ENCODE data around the gene TOLLIP. TPM values are rescaled to one million over a fixed set of nuclear protein-coding genes. Genes with fewer than 3 reads are reported as not detected.
"Not testable (repeated sequence)": the region's sequence is repeated elsewhere in the genome, so short reads cannot be mapped to it uniquely, and the experiment has no call there.

Gene TOLLIP
- total RNA-seq, 1 experiment from 2014 or later: 32.3 TPM

- no peak overlapping the region for H2BK20ac ChIP-seq (ENCODE audit: low read depth, low read length, poor library complexity, severe bottlenecking)
- H3K23ac ChIP-seq (ENCODE audit: insufficient read length, low read depth, low read length): no peak overlapping the region
- H3T11ph ChIP-seq (ENCODE audit: low read length): no peak overlapping the region
- WGBS (ENCODE audit: extremely low coverage, insufficient read length, low lambda C conversion rate): no CpG with 5 or more reads among the region's 14 CpGs
- no peaks in the 10 kb centered on the region for H3K23me2 ChIP-seq (ENCODE audit: insufficient read length, low read depth, low read length, poor library complexity, severe bottlenecking)
- Mint-ChIP-seq H3K36me3 (ENCODE audit: insufficient read depth in 1 of 3, low read depth in 3 of 3) (peaks cover 0 to 3% (median 0%) of the 10 kb centered on the region in 3 experiments; a peak in 2 of 7 replicates), H3K4me3 (no peak overlapping the region), H3K4me1 (peaks cover 3 to 14% of the 10 kb centered on the region in 2 experiments; a peak in 3 of 4 replicates), H3K27ac (peak overlapping the region in 1 of 3 experiments; percentile 40; a peak in 1 of 7 replicates), H3K27me3 (ENCODE audit: low read depth) (peaks cover 15% of the 10 kb centered on the region), H3K9me3 (no peaks in the 10 kb centered on the region; a peak in 2 of 5 replicates)
- no peaks in the 10 kb centered on the region for H3K4me1 ChIP-seq (ENCODE audit: insufficient read depth, low read length)
- H3K27ac ChIP-seq (ENCODE audit: insufficient read length, low read depth, low read length): no peak overlapping the region
- H4K91ac ChIP-seq (ENCODE audit: insufficient read length, low read depth, low read length): no peak overlapping the region
- no peak for TF ChIP-seq CTCF (conservative IDR thresholded peaks at IDR 0.05)
- no peak overlapping the region for H4K5ac ChIP-seq (ENCODE audit: insufficient read length, low read depth, low read length)
- H2BK15ac ChIP-seq (ENCODE audit: low read depth, low read length): no peak overlapping the region
- no peaks in the 10 kb centered on the region for H3K9me3 ChIP-seq (ENCODE audit: control insufficient read depth, low read depth, low read length)
- H3K14ac ChIP-seq (ENCODE audit: insufficient read depth, low read length): no peak overlapping the region
- no peaks in the 10 kb centered on the region for H3K27me3 ChIP-seq (ENCODE audit: insufficient read depth, low read length)
- no peaks in the 10 kb centered on the region for H3K79me1 ChIP-seq (ENCODE audit: insufficient read depth, low read depth, low read length, poor library complexity, severe bottlenecking)
- no peak overlapping the region for H2AK5ac ChIP-seq (ENCODE audit: insufficient read length, low read length)
- H3K56ac ChIP-seq (ENCODE audit: insufficient read length, low read depth, low read length): no peak overlapping the region
- H4K8ac ChIP-seq (replicated peaks; ENCODE audit: insufficient read length, low read depth, low read length): no peak overlapping the region
- H2BK5ac ChIP-seq (ENCODE audit: insufficient read length, low read length): no peak overlapping the region
- H3K9ac ChIP-seq (ENCODE audit: extremely low read depth, insufficient read length, low read length): no peak overlapping the region
- no peaks in the 10 kb centered on the region for H4K20me1 ChIP-seq (ENCODE audit: control insufficient read depth, insufficient read depth, insufficient read length)
- H3K4me2 ChIP-seq (ENCODE audit: insufficient read depth, insufficient read length, low read length): no peak overlapping the region
- DNase-seq: peak; percentile 15
- H3K18ac ChIP-seq (ENCODE audit: insufficient read length, low read depth, low read length): no peak overlapping the region
- H3K4ac ChIP-seq (ENCODE audit: low read depth, low read length): no peak overlapping the region
- H3K79me2 ChIP-seq (ENCODE audit: insufficient read depth, low read length): no peaks in the 10 kb centered on the region
- no peak overlapping the region for H2AFZ ChIP-seq (ENCODE audit: low read length)
- H2BK120ac ChIP-seq (ENCODE audit: low read depth, low read length, poor library complexity, severe bottlenecking): no peak overlapping the region
- no peak overlapping the region for H2BK12ac ChIP-seq (ENCODE audit: insufficient read length, low read depth, low read length)
Observed at GRCh38 chr11:1348146-1348795, 38.8 kb upstream of the TOLLIP start.

GRCh38 chr11:1347411-1347999 lies 38.1 kb upstream of the TOLLIP start:
- not testable (repeated sequence) for H3K27ac Mint-ChIP-seq; H3K9me3 Mint-ChIP-seq; H3K56ac ChIP-seq (ENCODE audit: insufficient read length, low read depth, low read length); H2AFZ ChIP-seq (ENCODE audit: low read length); H3K23me2 ChIP-seq (ENCODE audit: insufficient read length, low read depth, low read length, poor library complexity, severe bottlenecking); H3K9me3 ChIP-seq (ENCODE audit: control insufficient read depth, low read depth, low read length); H3K9ac ChIP-seq (ENCODE audit: extremely low read depth, insufficient read length, low read length); H3K14ac ChIP-seq (ENCODE audit: insufficient read depth, low read length); H2BK15ac ChIP-seq (ENCODE audit: low read depth, low read length); H3K23ac ChIP-seq (ENCODE audit: insufficient read length, low read depth, low read length); H3T11ph ChIP-seq (ENCODE audit: low read length); H3K18ac ChIP-seq (ENCODE audit: insufficient read length, low read depth, low read length); H2BK5ac ChIP-seq (ENCODE audit: insufficient read length, low read length); DNase-seq; H4K91ac ChIP-seq (ENCODE audit: insufficient read length, low read depth, low read length); H3K4me2 ChIP-seq (ENCODE audit: insufficient read depth, insufficient read length, low read length); H3K27me3 ChIP-seq (ENCODE audit: insufficient read depth, low read length); H4K20me1 ChIP-seq (ENCODE audit: control insufficient read depth, insufficient read depth, insufficient read length); H2BK12ac ChIP-seq (ENCODE audit: insufficient read length, low read depth, low read length); H3K4me3 Mint-ChIP-seq; H3K79me2 ChIP-seq (ENCODE audit: insufficient read depth, low read length); H4K8ac ChIP-seq (replicated peaks; ENCODE audit: insufficient read length, low read depth, low read length); H2BK20ac ChIP-seq (ENCODE audit: low read depth, low read length, poor library complexity, severe bottlenecking); H3K79me1 ChIP-seq (ENCODE audit: insufficient read depth, low read depth, low read length, poor library complexity, severe bottlenecking); H3K36me3 Mint-ChIP-seq (ENCODE audit: insufficient read depth in 1 of 3, low read depth in 3 of 3); H2BK120ac ChIP-seq (ENCODE audit: low read depth, low read length, poor library complexity, severe bottlenecking); H3K27ac ChIP-seq (ENCODE audit: insufficient read length, low read depth, low read length); H4K5ac ChIP-seq (ENCODE audit: insufficient read length, low read depth, low read length); H3K4me1 ChIP-seq (ENCODE audit: insufficient read depth, low read length); H3K4ac ChIP-seq (ENCODE audit: low read depth, low read length); H2AK5ac ChIP-seq (ENCODE audit: insufficient read length, low read length)
- peaks cover 15% of the 10 kb centered on the region for H3K27me3 Mint-ChIP-seq (ENCODE audit: low read depth)
- peaks cover 3 to 11% of the 10 kb centered on the region in 2 experiments; a peak in 3 of 4 replicates for H3K4me1 Mint-ChIP-seq
- no CpG with 5 or more reads among the region's 18 CpGs for WGBS (ENCODE audit: extremely low coverage, insufficient read length, low lambda C conversion rate)

All from H9 (cell line).